ENCODE results near the gene NUDT4. TPM values are rescaled to one million over a fixed set of nuclear protein-coding genes. Genes with fewer than 3 reads are reported as not detected.

NUDT4 gene
- total RNA-seq, 1 donor from 2014 or later = 37.1 TPM

DNA sequence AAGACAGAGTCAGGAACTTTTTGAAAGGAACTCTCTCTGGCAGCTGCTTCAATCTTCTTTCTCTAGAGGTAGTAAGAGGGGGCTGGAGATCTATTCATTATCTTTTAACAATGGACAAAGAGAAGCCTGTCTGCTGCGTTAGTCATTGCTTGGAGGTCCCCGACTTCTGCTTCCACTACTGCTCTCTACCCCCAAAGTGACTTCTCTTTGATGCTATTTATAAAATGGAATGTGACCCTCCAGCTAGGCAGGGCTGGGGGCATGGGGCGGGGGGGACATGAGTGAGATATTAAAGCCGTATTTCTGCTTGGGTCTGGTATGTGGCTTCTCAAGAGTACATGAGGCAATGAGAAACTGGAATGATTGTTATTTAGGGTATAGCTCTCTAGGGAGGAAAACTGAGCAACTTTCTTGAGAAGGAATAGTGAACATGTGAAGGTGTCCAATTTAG is 41.4 kb upstream of the NUDT4 start:
- Histone ChIP-seq H3K4me3 (no peak overlapping the region), H3K9me3 (no peaks in the 10 kb centered on the region), H3K27me3 (no peaks in the 10 kb centered on the region), H3K36me3 (no peaks in the 10 kb centered on the region), H3K27ac (no peak overlapping the region), H3K4me1 (no peaks in the 10 kb centered on the region)
- DNase-seq (ENCODE audit: extremely low spot score in 2 of 2) = no peak
- intact Hi-C loops (cut with DNase I) = no loop called here
- TF ChIP-seq POLR2A (IDR thresholded peaks at IDR 0.05) (no peak), POLR2AphosphoS5 (IDR thresholded peaks at IDR 0.05; ENCODE audit: insufficient read depth in 1 of 2, low read depth in 1 of 2) (no peak)
- TF ChIP-seq, protein P1, sequence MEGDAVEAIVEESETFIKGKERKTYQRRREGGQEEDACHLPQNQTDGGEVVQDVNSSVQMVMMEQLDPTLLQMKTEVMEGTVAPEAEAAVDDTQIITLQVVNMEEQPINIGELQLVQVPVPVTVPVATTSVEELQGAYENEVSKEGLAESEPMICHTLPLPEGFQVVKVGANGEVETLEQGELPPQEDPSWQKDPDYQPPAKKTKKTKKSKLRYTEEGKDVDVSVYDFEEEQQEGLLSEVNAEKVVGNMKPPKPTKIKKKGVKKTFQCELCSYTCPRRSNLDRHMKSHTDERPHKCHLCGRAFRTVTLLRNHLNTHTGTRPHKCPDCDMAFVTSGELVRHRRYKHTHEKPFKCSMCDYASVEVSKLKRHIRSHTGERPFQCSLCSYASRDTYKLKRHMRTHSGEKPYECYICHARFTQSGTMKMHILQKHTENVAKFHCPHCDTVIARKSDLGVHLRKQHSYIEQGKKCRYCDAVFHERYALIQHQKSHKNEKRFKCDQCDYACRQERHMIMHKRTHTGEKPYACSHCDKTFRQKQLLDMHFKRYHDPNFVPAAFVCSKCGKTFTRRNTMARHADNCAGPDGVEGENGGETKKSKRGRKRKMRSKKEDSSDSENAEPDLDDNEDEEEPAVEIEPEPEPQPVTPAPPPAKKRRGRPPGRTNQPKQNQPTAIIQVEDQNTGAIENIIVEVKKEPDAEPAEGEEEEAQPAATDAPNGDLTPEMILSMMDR (IDR thresholded peaks at IDR 0.05) = no peak

DNA sequence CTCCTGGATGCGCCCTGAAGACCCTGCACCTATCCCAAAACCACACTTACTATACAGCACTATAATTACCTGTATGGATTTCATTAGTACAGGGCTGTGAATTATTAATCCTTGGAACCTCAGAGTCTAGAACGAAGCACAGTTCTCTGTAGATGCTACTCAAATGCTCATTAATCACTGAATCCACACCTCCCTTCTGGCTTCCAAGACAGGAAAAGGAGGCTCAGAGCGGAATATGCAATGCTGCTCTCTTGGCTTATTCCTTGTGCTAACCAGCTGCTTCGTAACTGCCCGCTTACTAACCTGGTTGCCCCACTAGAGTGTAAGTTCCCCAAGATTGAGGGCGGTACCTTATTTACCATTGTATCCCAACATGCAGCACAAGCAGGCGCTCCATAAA is 39.1 kb upstream of the NUDT4 start:
- Histone ChIP-seq H3K36me3 (no peaks in the 10 kb centered on the region), H3K4me1 (no peaks in the 10 kb centered on the region)
- intact Hi-C loops (cut with DNase I) = no loop called here

DNA sequence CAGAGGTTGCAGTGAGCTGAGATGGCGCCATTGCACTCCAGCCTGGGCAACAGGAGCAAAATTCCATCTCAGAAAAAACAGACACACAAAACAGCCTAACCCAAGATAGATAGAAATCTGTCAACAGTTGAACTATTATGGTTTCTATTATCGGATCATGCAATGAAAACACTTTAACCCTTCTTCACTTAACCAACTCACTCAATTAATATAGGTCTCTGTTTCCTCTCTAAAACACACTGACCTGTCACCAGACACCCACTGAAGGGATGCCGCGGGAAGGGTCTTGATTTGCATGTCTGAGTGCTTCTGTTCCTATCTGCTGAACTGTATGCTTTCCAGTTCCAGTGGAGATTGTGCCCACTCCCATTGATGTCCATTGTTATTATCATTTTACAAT is 38.0 kb upstream of the NUDT4 start:
- no peaks in the 10 kb centered on the region for H3K36me3 ChIP-seq
- no peak for DNase-seq (ENCODE audit: extremely low spot score in 2 of 2)
- no peaks in the 10 kb centered on the region for H3K9me3 ChIP-seq
- no peak overlapping the region for H3K4me3 ChIP-seq
- H3K27me3 ChIP-seq = no peaks in the 10 kb centered on the region
- no peak overlapping the region for H3K27ac ChIP-seq
- intact Hi-C loops (cut with DNase I) = no loop called here
- H3K4me1 ChIP-seq = no peaks in the 10 kb centered on the region
- TF ChIP-seq, protein P1 (IDR thresholded peaks at IDR 0.05) = no peak
- no peak for TF ChIP-seq POLR2AphosphoS5 (IDR thresholded peaks at IDR 0.05; ENCODE audit: insufficient read depth in 1 of 2, low read depth in 1 of 2)
- no peak for TF ChIP-seq POLR2A (IDR thresholded peaks at IDR 0.05)

More for the DNA sequence above, 39.1 kb upstream of the NUDT4 start:
- TF ChIP-seq POLR2AphosphoS5 (IDR thresholded peaks at IDR 0.05; ENCODE audit: insufficient read depth in 1 of 2, low read depth in 1 of 2) (no peak), POLR2A (IDR thresholded peaks at IDR 0.05) (no peak)
- TF ChIP-seq, protein P1 (IDR thresholded peaks at IDR 0.05) = no peak
- Histone ChIP-seq H3K9me3 (no peaks in the 10 kb centered on the region), H3K27ac (no peak overlapping the region), H3K27me3 (no peaks in the 10 kb centered on the region), H3K4me3 (no peak overlapping the region)
- no peak for DNase-seq (ENCODE audit: extremely low spot score in 2 of 2)

DNA sequence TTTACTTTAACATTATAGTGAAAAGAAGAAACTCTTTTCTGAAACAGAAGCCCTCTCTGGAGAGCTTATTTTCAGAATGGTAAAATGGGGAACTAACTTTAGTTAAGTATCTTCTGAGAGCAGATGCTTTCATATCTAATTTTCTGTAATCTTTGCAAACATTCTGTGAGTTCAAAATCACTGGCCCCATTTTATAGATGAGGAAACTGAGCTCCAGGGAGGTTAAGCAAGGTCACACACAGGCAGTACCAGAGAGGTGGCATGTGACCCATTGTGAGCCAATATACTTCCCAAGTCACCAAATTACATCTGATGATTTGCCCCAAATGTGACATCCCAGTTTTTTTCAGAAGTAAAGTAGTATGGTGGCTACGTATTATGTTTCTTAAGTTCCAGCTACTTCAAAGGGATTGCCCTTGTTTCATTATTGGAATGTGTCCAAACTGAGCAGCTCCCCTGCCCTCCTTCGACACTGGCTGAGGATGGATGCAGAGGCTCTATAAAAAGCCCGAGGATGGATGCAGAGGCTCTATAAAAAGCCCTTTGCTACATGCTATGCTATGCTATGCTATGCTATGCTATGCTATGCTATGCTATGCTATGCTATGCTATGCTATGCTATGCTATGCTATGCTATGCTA is 36.2 kb upstream of the NUDT4 start:
- no peak overlapping the region for H3K4me3 ChIP-seq
- intact Hi-C loops (cut with DNase I) = no loop called here
- no peaks in the 10 kb centered on the region for H3K9me3 ChIP-seq
- no peak for TF ChIP-seq POLR2AphosphoS5 (IDR thresholded peaks at IDR 0.05; ENCODE audit: insufficient read depth in 1 of 2, low read depth in 1 of 2)
- TF ChIP-seq POLR2A (IDR thresholded peaks at IDR 0.05) = no peak
- TF ChIP-seq, protein P1 (IDR thresholded peaks at IDR 0.05) = no peak
- no peaks in the 10 kb centered on the region for H3K4me1 ChIP-seq
- no peaks in the 10 kb centered on the region for H3K27me3 ChIP-seq
- no peak for DNase-seq (ENCODE audit: extremely low spot score in 2 of 2)
- H3K27ac ChIP-seq = no peak overlapping the region
- no peaks in the 10 kb centered on the region for H3K36me3 ChIP-seq

DNA sequence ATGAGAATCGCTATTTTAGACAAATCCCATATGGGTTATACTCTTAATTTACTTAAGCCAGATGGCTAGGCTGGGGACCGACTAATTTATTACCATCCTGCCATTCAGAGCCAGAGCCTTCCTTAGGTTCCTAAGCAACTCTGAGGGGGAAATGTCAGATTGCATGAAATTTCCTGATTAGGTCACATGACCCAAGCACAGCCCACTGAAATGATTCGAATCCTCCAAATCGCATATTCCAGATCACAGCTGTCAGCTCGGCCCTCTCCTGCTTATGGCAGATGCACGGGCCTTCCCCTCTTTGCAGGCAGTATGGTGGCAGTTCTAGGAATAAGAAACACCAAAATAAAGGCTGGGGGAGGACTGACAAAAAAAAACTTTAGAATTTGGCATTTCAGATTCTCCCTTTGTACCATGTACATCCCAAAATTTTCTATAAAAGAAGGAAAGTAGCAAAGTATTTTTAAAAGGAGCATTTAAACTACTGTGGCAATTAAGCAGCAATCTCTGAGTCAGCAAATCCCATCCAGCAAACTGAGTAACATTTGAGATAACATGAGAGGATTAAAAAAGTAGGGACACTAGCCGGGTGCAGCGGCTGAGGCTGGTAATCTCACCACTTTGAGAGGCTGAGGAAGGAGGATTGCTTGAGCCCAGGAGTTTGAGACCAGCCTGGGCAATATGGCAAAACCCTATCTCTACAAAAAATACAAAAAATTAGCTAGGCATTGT is 30.5 kb upstream of the NUDT4 start:
- intact Hi-C loops (cut with DNase I) = no loop called here
- Histone ChIP-seq H3K9me3 (no peaks in the 10 kb centered on the region), H3K36me3 (no peaks in the 10 kb centered on the region), H3K27me3 (no peaks in the 10 kb centered on the region), H3K4me1 (no peaks in the 10 kb centered on the region), H3K4me3 (no peak overlapping the region), H3K27ac (no peak overlapping the region)
- TF ChIP-seq POLR2AphosphoS5 (IDR thresholded peaks at IDR 0.05; ENCODE audit: insufficient read depth in 1 of 2, low read depth in 1 of 2) = no peak
- TF ChIP-seq POLR2A (IDR thresholded peaks at IDR 0.05) = no peak
- TF ChIP-seq, protein P1 (IDR thresholded peaks at IDR 0.05) = no peak
- no peak for DNase-seq (ENCODE audit: extremely low spot score in 2 of 2)

All from vagina (tissue), 2 donors.